Osteocyte (in vitro differentiated cells): Measurements from ENCODE around the gene RFWD3. TPM values are rescaled to one million over a fixed set of nuclear protein-coding genes. Genes with fewer than 3 reads are reported as not detected.
"Not testable (repeated sequence)": the region's sequence is repeated elsewhere in the genome, so short reads cannot be mapped to it uniquely, and the experiment has no call there.

Experiments
- DNase-seq: peaks from one replicate; pipeline ENCODE4 v3.0.0; 2021; ENCODE audit warnings: mixed read lengths; ENCODE audit not compliant: unreplicated experiment; ENCODE audit errors: extremely low spot score
- H3K27ac Mint-ChIP-seq: one replicate; pipeline ENCODE4 v1.8.0; 2021; ENCODE audit warnings: mild to moderate bottlenecking, mixed read lengths; ENCODE audit not compliant: unreplicated experiment
- H3K27me3 Mint-ChIP-seq: one replicate; pipeline ENCODE4 v1.8.0; 2021; ENCODE audit warnings: mixed read lengths; ENCODE audit not compliant: unreplicated experiment
- H3K36me3 Mint-ChIP-seq: one replicate; pipeline ENCODE4 v1.8.0; 2021; ENCODE audit warnings: mixed read lengths; ENCODE audit not compliant: unreplicated experiment
- H3K4me1 Mint-ChIP-seq: one replicate; pipeline ENCODE4 v1.8.0; 2021; ENCODE audit warnings: mixed read lengths; ENCODE audit not compliant: unreplicated experiment
- H3K4me3 Mint-ChIP-seq: one replicate; pipeline ENCODE4 v1.8.0; 2021; ENCODE audit warnings: mild to moderate bottlenecking, moderate library complexity, mixed read lengths; ENCODE audit not compliant: unreplicated experiment
- H3K9me3 Mint-ChIP-seq: one replicate; pipeline ENCODE4 v1.8.0; 2021; ENCODE audit warnings: mixed read lengths; ENCODE audit not compliant: unreplicated experiment
- total RNA-seq: library from RNA; stranded (reverse); gene quantifications from 2 replicates; pipeline ENCODE4 v1.2.1, GENCODE V29; 2021
- TF ChIP-seq, protein P1 (sequence below): fragments of 200-600 bp; sonication (generic); IDR thresholded peaks from 2 replicates; pipeline ENCODE4 v1.5.0; 2021; ENCODE audit warnings: antibody characterized with exemption, mild to moderate bottlenecking, moderate library complexity

Gene RFWD3
- total RNA-seq, 1 donor from 2014 or later = 30.7 TPM

DNA sequence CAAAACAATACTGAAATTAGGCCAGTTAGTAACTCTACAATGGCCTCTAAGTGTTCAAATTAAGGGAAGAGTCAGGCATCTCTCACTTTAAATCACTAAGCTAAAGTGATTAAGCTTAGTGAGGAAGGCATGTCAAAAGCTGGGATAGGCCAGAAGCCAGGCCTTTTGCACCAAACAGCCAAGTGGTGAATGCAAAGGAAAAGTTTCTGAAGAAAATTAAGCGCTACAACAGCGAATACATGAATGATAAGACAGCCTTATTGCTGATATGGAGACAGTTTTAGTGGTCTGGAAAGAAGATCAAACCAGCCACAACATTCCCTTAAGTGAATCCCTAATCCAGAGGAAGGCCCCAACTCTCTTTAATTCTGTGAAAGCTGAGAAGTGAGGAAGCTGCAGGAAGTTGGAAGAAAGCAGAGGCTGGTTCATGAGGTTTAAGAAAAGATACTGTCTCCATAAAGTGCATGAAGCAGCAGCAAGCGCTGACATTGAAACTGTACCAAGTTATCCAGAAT, 12.1 kb downstream of the RFWD3 start:
- Mint-ChIP-seq H3K27me3 (no peaks in the 10 kb centered on the region), H3K27ac (no peak overlapping the region), H3K4me1 (peaks cover 26% of the 10 kb centered on the region), H3K4me3 (no peak overlapping the region), H3K9me3 (no peaks in the 10 kb centered on the region), H3K36me3 (peaks cover 22% of the 10 kb centered on the region)
- DNase-seq = no peak
- TF ChIP-seq, protein P1, sequence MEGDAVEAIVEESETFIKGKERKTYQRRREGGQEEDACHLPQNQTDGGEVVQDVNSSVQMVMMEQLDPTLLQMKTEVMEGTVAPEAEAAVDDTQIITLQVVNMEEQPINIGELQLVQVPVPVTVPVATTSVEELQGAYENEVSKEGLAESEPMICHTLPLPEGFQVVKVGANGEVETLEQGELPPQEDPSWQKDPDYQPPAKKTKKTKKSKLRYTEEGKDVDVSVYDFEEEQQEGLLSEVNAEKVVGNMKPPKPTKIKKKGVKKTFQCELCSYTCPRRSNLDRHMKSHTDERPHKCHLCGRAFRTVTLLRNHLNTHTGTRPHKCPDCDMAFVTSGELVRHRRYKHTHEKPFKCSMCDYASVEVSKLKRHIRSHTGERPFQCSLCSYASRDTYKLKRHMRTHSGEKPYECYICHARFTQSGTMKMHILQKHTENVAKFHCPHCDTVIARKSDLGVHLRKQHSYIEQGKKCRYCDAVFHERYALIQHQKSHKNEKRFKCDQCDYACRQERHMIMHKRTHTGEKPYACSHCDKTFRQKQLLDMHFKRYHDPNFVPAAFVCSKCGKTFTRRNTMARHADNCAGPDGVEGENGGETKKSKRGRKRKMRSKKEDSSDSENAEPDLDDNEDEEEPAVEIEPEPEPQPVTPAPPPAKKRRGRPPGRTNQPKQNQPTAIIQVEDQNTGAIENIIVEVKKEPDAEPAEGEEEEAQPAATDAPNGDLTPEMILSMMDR = no peak

GRCh38 chr16:74652883-74653282, 13.8 kb downstream of the RFWD3 start:
- not testable (repeated sequence) for H3K27me3 Mint-ChIP-seq, H3K4me3 Mint-ChIP-seq, H3K9me3 Mint-ChIP-seq, DNase-seq
- peaks cover 18% of the 10 kb centered on the region for H3K36me3 Mint-ChIP-seq
- H3K27ac Mint-ChIP-seq = peak overlapping the region; percentile 57
- peaks cover 22% of the 10 kb centered on the region for H3K4me1 Mint-ChIP-seq

- DNase-seq = no peak
- Mint-ChIP-seq H3K27me3 (no peaks in the 10 kb centered on the region), H3K4me1 (peaks cover 29% of the 10 kb centered on the region), H3K36me3 (peaks cover 19% of the 10 kb centered on the region), H3K27ac (no peak overlapping the region), H3K9me3 (no peaks in the 10 kb centered on the region), H3K4me3 (no peak overlapping the region)
- TF ChIP-seq, protein P1 = no peak
Measured at GRCh38 chr16:74652249-74652648, 14.4 kb downstream of the RFWD3 start.

GRCh38 chr16:74651841-74652240, 14.8 kb downstream of the RFWD3 start:
- no peak overlapping the region for H3K4me3 Mint-ChIP-seq
- peaks cover 19% of the 10 kb centered on the region for H3K36me3 Mint-ChIP-seq
- TF ChIP-seq, protein P1 = no peak
- no peaks in the 10 kb centered on the region for H3K27me3 Mint-ChIP-seq
- peak overlapping the region; percentile 54 for H3K27ac Mint-ChIP-seq
- no peak for DNase-seq
- H3K4me1 Mint-ChIP-seq = peaks cover 32% of the 10 kb centered on the region
- H3K9me3 Mint-ChIP-seq = no peaks in the 10 kb centered on the region

DNA sequence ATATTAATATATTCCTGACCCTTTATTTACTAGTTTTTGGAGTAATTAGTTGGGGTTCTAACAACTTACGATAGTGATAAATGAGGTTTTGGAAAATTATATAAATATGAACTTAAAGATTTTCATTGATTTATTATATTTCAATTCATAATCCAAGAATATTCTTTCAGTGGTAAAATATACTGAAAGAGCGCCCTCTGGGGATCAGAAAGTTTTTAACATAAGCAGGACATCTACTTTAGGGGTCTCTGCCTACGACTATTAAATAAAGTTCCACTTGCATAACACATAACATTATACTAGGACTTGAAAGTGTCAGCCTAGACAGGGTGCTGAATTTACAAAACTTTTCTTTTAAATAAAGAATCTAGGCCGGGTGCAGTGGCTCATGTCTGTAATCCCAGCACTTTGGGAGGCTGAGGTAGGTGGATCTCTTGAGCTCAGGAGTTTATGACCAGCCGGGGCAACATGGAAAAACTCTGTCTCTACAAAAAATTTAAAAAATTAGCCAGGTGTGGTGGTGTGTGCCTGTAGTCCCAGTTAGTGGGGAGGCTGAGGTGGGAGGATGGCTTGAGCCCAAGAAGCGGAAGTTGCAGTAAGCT, 15.6 kb downstream of the RFWD3 start:
- H3K36me3 Mint-ChIP-seq = peaks cover 19% of the 10 kb centered on the region
- H3K9me3 Mint-ChIP-seq = no peaks in the 10 kb centered on the region
- H3K27me3 Mint-ChIP-seq = no peaks in the 10 kb centered on the region
- H3K4me3 Mint-ChIP-seq = no peak overlapping the region
- TF ChIP-seq, protein P1 = peak; percentile 66
- H3K27ac Mint-ChIP-seq = peak overlapping the region; percentile 54
- H3K4me1 Mint-ChIP-seq = peaks cover 39% of the 10 kb centered on the region
- DNase-seq = no peak
